HG02588 (cell line): ENCODE results near the gene IGFBP5.

Experiments used
- ATAC-seq: cut with Tn5 transposase; IDR thresholded peaks from one replicate; pipeline ENCODE4 v1.9.1; 2021; ENCODE audit warnings: mild to moderate bottlenecking, moderate library complexity; ENCODE audit not compliant: unreplicated experiment

The IGFBP5 gene

DNA sequence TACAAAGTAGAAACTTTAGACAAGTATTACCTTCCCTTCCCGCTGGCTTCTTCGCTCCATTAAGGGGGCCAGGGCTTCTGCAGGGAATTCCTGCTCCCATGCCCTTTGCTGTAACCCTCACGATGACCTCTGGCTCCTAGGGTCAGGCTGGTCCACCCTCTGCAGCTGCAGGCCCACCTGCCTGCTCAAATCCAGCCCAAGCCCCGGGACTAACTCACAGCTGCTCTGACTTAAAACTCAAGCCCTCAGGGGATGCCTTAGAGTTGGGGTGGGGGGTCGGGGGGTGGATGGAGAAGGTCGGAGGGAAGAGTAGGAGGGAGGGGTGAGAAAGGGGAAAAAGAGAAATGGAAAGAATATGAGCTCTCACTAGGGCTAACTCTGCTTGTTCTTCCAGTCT lies 4.9 kb downstream of the IGFBP5 start:
- ATAC-seq: no peak

GRCh38 chr2:216689397-216689796 lies 6.0 kb downstream of the IGFBP5 start:
- ATAC-seq: no peak

DNA sequence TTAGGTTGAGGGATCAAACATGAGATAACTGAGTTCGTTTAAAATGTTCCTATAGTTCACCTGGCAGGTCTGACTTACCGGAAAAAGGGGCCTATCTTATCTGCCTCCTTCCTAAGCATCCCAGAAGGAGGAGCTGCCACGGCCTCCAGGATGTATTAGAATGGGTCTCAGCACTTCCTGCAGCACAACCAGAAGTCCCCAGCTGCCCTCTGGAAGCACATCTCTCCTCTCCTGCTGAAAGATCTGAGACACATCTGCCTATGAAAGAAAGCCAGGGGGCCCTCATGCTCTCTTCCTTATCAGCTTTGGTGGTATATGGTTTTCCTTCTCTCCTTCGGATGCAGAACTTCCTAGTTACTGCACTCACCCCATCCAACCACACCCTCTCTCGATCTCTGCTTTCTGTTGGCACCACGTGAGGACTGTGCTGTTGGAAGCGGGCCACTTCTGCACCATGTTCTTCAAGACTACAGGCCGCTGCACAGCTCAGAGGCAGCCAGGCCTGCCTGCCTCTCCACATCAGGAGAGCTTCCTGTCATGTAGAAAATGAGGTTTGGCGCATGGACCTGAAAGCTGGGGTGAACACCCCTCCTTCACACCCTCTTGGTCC lies 6.5 kb downstream of the IGFBP5 start:
- ATAC-seq: no peak

DNA sequence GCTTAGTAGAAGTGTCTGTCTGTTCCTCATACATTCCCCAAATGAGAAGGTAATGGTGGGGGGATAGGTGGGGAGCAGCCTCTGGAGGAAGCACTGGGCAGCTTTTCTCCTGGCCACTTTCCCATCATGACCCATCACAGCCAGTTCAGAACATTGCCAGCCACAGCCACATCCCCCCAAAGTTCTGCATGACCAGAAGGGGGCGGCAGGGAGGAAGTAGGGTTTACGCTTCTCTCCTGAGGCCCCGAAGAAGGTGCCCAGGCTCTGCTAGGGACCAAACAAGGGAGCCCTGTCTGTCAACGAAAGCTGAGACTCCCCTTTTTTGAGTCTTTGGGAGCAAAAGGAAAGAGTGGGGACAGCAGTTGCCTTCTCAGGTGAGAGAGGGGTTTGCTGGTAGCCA lies 7.7 kb downstream of the IGFBP5 start:
- no peak for ATAC-seq

DNA sequence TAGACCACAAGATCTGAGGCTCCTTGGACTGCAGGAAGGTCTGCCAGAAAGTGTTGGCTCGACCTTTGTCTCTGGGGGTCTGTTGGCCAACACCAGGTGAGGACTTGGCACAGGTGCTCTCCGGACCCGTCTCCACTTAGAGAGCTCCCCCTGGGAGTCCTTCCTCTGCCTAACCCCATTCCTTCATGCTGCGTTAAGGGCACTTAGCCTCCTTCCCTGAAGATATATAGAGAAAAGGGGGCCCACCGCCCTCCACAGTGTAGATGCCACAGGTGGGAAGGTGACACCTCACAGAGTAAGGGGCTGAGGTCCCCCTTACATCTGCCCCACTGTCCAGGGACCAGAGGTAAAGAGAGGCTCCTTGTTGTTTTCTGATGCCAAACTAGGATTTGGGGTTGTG lies 8.2 kb downstream of the IGFBP5 start:
- ATAC-seq: no peak

GRCh38 chr2:216685327-216685875 lies 9.9 kb downstream of the IGFBP5 start:
- ATAC-seq: no peak

DNA sequence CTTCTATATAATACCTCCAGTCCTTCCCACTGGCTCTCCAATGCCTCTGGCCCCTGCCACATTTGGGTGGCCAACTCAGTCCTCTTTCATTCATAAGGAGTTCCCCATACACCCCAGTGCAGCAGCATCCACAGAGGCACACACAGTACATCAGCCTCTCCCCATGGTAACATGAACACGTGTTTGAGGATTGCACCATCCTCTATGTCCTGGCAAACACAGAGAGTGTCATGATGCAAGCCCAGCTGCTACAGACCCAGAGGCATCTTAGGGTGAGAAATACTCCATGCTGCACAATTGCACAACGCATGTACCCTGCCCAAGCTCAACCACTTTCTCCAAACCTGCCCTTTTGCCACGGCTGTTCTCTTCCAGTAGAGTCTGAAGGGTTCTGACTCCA lies 11.5 kb downstream of the IGFBP5 start:
- ATAC-seq: no peak

- ATAC-seq: no peak
These were observed 13.7 kb downstream of the IGFBP5 start for GRCh38 chr2:216681683-216682082.

GRCh38 chr2:216680951-216681629 lies 14.3 kb downstream of the IGFBP5 start:
- ATAC-seq: no peak

GRCh38 chr2:216679658-216680024 lies 15.7 kb downstream of the IGFBP5 start:
- no peak for ATAC-seq

DNA sequence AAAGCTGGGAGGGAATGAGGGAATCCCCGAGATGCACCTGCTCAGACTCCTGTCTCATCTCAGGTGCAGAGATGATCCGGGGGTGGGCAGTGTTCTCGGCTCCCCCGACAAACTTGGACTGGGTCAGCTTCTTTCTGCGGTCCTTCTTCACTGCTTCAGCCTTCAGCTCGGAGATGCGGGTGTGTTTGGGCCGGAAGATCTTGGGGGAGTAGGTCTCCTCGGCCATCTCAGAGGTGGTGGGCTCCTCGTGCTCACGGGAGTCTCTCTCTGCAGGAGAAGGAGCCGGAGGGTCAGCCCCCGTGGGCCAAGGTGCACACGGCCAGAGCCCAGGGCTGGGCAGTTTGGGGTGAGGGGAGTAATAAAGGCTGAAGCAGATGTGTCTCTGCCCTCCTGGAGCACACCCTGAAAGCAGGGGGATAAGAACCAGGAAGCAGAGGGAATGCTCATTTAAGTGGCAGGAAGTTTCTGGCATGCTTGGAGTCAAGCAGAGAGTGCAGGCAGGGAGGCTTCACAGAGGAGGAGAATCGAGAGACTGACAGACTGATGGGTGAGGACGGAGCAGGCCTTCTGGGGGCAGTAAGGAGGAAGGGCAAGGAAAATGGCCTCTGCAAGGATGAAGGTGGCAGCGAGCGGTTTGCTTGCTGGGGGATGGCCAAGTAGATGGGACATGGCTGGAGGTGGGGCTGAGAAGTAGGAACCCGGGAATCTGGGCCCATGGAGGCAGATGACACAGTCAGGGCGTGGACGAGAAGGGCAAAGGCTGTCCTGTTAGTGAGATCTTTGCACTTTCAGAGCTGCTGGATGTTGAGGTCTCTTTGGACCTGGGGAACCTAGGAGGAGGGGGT lies 16.3 kb downstream of the IGFBP5 start:
- no peak for ATAC-seq

DNA sequence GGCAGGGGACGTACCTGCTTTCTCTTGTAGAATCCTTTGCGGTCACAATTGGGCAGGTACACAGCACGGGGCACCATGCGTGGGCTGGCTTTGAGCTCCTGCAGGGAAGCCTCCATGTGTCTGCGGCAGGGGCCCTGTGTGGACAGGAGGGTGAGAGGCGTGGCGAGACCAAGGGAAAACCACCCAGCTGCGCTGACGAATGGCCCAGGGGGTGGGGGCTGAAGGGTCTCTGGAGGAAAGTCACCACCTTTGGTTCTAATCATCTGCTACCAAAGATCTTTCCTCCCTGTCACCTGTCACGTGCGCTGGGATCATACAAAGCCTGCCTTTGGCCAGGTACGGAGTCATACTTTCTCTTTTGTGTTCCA lies 17.3 kb downstream of the IGFBP5 start:
- no peak for ATAC-seq

GRCh38 chr2:216677439-216678097 lies 17.8 kb downstream of the IGFBP5 start:
- ATAC-seq: no peak

- ATAC-seq: no peak
These were observed 18.7 kb downstream of the IGFBP5 start for GRCh38 chr2:216676630-216677029.

DNA sequence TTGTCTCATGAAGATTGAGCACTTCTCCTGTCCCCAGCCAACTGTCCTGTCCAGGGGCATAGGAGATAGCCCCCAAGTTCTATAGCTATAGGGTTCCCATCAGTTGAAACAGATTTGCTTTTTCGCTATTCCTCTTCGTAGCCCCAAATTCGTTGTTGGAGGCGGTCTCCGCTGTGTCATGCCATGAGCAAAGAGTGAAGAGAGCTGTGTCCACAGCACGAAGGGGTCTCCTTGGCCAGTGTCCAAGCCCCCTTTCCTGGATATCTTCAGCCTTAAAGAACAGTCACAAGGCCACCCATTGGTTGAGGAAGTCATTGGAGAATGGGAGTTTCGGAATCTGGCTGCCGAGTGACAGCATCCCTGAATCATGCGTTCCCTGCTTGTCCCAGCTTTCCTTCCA lies 21.0 kb downstream of the IGFBP5 start:
- ATAC-seq: no peak

DNA sequence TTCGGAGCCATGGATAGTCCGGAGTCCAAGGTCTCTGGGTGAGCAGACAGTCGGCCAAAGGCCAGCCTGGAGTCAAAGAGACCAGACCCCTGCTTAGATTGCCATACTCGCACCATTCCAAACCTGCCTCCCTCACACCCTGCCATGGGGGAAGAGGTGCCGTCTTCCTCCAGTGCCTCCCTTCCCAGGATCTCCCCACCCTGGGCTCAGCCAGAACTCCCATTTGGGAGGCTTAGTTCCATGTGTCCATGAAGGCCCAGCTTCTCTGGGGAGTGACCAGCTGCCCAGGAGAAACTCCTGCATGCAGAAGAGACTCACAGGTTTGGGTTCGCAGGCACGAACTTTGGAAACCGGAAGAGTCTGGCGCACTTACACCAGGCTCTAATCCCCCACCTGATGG lies 21.7 kb downstream of the IGFBP5 start:
- ATAC-seq: no peak

DNA sequence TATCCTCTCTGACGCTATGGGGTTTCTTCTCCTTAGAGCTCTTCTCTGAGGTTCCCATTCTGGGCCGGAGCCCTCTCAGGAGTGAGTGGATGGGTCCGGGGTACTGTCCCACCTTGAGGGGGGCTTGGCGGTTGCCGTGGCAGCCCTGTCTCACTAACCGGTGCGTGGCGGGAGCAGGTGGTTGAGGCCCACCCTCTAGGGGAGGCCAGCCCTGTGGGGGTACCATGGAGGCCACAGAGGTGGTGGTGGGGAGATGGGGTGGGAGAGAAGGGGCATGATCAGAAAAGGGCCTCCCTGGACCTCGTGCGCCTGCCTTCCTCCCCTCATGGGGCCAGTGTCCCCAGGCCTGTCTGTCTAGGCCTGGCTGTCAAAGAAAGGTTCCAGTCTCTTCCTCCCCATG lies 22.3 kb downstream of the IGFBP5 start:
- ATAC-seq: no peak

GRCh38 chr2:216672466-216672865 lies 22.9 kb downstream of the IGFBP5 start:
- ATAC-seq: no peak

GRCh38 chr2:216671791-216672343 lies 23.5 kb downstream of the IGFBP5 start:
- no peak for ATAC-seq

- ATAC-seq: no peak
These were observed 24.3 kb downstream of the IGFBP5 start for GRCh38 chr2:216671081-216671411.
